ENCODE data around the gene ANKS3. TPM values are rescaled to one million over a fixed set of nuclear protein-coding genes. Genes with fewer than 3 reads are reported as not detected.

Gene ANKS3
- total and polyA plus RNA-seq, 2 of the 8 experiments (the other 6 are each of a cell fraction or from before 2014, with no cell fraction given) = 15.5 to 23.9 TPM

DNA sequence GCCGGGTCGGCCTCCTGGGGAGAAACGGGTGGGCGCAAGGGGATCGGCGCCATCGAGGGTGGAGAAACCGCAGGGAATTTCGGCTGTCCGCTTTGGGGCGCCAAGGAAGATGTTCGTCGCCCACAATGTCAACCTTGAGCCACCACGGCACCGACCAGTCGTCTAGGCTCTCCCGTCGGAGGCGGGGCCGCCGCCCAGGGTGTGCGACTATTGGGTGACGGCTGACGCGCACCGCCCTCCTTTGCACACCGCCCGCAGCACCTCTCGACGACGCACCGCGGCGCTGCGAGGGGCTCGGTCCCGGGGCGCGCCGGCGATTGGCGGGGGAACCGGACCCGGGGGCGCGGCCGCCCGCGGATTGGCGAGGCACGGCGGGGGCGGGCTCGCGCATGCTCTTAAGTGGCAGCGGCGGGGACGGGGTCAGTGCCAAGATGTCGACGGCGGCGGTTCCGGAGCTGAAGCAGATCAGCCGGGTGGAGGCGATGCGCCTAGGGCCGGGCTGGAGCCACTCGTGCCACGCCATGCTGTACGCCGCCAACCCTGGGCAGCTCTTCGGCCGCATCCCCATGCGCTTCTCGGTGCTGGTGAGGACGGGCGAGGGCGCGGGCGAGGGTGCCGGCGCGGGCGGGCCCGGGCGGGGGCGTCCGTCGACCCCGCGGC, 40.6 kb downstream of the ANKS3 start, which contains the start of gene NUDT16L1 (continued):
- TF ChIP-seq, protein P1, sequence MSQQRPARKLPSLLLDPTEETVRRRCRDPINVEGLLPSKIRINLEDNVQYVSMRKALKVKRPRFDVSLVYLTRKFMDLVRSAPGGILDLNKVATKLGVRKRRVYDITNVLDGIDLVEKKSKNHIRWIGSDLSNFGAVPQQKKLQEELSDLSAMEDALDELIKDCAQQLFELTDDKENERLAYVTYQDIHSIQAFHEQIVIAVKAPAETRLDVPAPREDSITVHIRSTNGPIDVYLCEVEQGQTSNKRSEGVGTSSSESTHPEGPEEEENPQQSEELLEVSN (IDR thresholded peaks at IDR 0.05) = no peak
- peak; percentile 50; the same call in 1 of the 2 replicates for TF ChIP-seq YY1 (IDR thresholded peaks at IDR 0.05; ENCODE audit: low read depth, low read length)
- no peak for TF ChIP-seq CBX5 (IDR thresholded peaks at IDR 0.05; ENCODE audit: low read depth, low read length)
- no peak for TF ChIP-seq TEAD4 (IDR thresholded peaks at IDR 0.05; ENCODE audit: low read depth, low read length)
- peak; percentile 82 for TF ChIP-seq TAF1 (IDR thresholded peaks at IDR 0.05; ENCODE audit: low read depth, low read length)
- no peak for TF ChIP-seq CHD1 (IDR thresholded peaks at IDR 0.05; ENCODE audit: low read depth, low read length)
- TF ChIP-seq, protein P2, sequence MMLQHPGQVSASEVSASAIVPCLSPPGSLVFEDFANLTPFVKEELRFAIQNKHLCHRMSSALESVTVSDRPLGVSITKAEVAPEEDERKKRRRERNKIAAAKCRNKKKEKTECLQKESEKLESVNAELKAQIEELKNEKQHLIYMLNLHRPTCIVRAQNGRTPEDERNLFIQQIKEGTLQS (IDR thresholded peaks at IDR 0.05; ENCODE audit: insufficient read depth, low read depth, low read length) = no peak
- TF ChIP-seq HDAC6 (IDR thresholded peaks at IDR 0.05; ENCODE audit: low read depth, low read length) = no peak
- TF ChIP-seq RBBP5 (IDR thresholded peaks at IDR 0.05; ENCODE audit: borderline replicate concordance, low read depth, low read length) = no peak; the same call in 1 of the 2 replicates
- no peak for TF ChIP-seq SIX5 (IDR thresholded peaks at IDR 0.05; ENCODE audit: low read depth, low read length)
- no peak for TF ChIP-seq SIRT6 (IDR thresholded peaks at IDR 0.05; ENCODE audit: low read length)
- no peak for TF ChIP-seq SP4 (IDR thresholded peaks at IDR 0.05; ENCODE audit: low read length)
- peak; percentile 76 for TF ChIP-seq TAF7 (optimal IDR thresholded peaks at IDR 0.05; ENCODE audit: borderline replicate concordance, low read depth, low read length)
- TF ChIP-seq SAP30 (IDR thresholded peaks at IDR 0.05; ENCODE audit: insufficient read depth, insufficient replicate concordance, low read length) = no peak
- peak; percentile 49 for TF ChIP-seq POLR2AphosphoS5 (IDR thresholded peaks at IDR 0.05; ENCODE audit: low read depth, low read length)
- TF ChIP-seq PHF8 (conservative IDR thresholded peaks at IDR 0.05; ENCODE audit: low read depth, low read length) = peak; percentile 88
- TF ChIP-seq CTBP2 (IDR thresholded peaks at IDR 0.05; ENCODE audit: borderline replicate concordance, insufficient read depth, insufficient read length, low read length) = no peak
- TF ChIP-seq NRF1 (IDR thresholded peaks at IDR 0.05; ENCODE audit: low read depth, low read length) = peak; percentile 54
- peak; percentile 73 for TF ChIP-seq KDM4A (IDR thresholded peaks at IDR 0.05; ENCODE audit: low read depth, low read length, severe bottlenecking)
- peak; percentile 42 for TF ChIP-seq NANOG (IDR thresholded peaks at IDR 0.05; ENCODE audit: insufficient read depth, low read depth, low read length, poor library complexity, severe bottlenecking)

Measured in H1 (cell line).